ENCODE data around the gene KIF18B.
A peak's percentile ranks its signal among the peaks of the same experiment; 100 is the strongest.

Gene KIF18B

DNA sequence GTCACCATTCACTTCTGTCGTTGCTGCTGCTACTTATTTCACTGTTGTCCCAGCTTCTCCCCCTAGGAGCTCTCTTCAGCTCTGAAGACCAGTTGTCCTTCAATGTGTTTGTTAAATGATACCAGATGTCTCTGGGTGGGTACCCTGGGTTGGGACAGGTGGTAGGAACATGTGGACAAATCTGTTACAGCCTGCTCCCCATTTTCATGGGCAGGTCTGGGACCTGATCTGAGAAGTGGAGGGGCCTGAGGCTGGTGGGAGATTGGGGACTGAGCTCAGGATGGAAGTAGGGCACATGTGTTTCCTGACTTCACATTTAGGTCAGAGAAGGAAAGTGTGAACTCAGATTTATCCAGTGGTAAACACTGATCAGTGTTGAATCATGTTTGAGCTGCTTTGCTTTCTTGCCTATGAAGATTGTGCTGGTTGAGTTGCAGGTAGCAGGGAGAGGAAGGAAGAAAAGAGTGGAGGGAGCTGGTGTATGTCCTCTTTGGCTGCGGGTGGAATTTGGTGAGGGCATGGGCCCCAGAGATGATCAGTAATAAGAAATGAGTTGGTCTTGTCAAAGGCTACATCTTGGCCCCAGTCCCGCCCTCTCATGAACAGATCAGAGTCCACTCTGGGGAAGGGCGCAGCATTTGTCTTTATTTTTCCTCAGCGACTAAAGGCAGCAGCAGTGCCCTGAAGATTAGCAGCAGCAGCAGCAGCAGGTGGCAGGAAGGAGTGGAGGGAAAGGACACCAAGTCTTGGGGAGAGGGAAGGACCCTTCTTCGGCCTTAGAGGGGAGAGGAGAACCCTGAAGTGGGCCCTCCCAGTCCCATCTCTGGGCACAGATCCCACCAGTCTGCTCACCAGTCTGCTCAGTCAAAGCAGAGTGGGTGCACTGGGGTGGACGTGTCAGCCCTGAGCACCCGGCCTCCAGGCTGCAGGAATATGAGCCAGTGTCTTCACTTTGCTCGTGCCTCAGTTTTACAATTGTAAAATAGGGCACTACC lies 42.3 kb downstream of the KIF18B start:
- DNase-seq (ENCODE audit: low read depth) = no peak

GRCh38 chr17:44904001-44904984 lies 43.3 kb downstream of the KIF18B start:
- DNase-seq (ENCODE audit: low read depth) = no peak

- DNase-seq (ENCODE audit: low read depth) = no peak
Observed at GRCh38 chr17:44903012-44903685, 44.4 kb downstream of the KIF18B start.

DNA sequence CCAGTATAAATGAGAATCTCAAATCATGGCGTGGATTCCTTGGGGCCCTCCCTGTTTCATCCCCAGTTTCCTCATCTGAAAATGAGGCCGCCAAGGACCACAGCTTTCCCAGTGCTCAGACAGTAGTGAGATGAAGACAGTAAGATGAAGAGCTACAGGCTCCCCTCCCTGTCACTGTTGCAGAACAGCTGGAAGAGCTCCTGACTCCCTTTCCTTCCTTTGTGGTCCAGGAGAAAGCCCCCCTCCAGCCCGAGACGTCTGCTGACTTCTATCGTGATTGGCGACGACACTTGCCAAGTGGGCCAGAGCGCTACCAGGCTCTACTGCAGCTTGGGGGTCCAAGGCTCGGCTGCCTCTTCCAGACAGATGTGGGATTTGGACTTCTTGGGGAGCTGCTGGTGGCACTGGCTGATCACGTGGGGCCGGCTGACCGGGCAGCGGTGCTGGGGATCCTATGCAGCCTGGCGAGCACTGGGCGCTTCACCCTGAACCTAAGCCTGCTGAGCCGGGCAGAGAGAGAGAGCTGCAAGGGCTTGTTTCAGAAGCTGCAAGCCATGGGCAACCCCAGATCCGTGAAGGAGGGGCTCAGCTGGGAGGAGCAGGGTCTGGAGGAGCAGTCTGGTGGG lies 45.3 kb downstream of the KIF18B start:
- no peak for DNase-seq (ENCODE audit: low read depth)

DNA sequence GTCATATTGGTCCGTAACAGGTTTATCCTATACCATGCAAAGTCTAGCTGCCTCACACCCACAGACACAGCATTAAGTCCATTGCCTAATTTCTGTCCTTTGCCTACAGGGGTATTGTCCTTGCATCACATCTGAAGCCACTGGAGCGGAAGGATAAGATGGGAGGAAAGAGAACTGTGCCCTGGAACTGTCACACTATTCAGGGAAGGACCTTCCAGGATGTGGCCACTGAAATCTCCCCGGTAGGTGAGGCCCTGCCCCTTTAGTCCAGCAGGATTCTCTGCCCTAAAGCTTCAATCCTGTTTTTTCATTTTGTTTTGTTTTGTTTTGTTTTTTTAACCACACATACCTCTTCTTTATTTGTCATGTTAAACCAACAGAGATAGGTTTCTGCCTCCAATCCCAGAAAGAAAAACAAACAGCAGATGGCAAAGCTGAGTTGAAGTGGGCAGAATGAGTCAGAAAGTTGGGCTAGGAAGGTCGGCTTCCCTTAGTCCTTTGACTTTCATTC lies 46.1 kb downstream of the KIF18B start:
- no peak for DNase-seq (ENCODE audit: low read depth)

- DNase-seq (ENCODE audit: low read depth) = no peak
Observed at GRCh38 chr17:44900894-44901293, 46.7 kb downstream of the KIF18B start.

DNA sequence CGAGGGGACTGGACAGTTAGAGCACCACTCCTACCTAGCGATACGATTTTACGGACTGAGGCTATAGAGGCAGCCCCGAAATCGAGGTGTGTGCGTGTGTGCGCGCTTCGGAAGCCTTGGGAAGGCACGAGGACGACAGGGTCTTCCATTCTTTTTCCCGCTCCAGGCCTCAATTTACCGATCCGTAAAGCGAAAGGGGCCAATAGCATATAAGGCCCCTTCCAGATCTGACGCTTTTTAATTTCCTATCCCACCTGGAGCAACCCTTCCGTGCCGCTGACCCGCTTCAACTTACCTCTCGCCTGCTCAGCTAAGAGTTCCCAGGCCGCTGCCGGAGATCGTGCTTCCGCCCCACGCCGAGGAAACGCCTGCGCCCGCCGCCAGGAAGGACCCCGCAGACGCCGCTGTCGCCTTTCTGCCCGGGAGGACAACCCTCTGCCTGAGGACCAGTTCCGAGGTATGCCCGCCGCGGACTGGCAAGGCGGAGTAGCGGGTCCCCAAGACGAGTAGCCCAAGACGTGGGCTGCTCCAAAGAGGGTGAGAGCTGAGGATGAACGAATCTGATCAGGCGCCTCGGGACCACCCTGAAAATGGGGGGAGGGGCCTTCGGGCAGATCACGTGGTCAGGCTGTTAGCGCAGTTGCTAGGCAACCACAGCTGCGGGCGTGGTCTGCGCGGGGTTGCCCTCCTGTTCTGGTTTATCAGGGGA lies 48.3 kb downstream of the KIF18B start, which contains the start of gene EFTUD2:
TSS of gene EFTUD2 (minus strand) at position 372 of the 709 bp plus-strand sequence. CDS start 4,924 bp downstream, outside the sequence.
- peak; percentile 90 for DNase-seq (ENCODE audit: low read depth)

- DNase-seq (ENCODE audit: low read depth) = no peak
Observed at GRCh38 chr17:44898768-44899073, 48.9 kb downstream of the KIF18B start.

GRCh38 chr17:44894642-44895041 lies 52.9 kb downstream of the KIF18B start:
- no peak for DNase-seq (ENCODE audit: low read depth)

DNA sequence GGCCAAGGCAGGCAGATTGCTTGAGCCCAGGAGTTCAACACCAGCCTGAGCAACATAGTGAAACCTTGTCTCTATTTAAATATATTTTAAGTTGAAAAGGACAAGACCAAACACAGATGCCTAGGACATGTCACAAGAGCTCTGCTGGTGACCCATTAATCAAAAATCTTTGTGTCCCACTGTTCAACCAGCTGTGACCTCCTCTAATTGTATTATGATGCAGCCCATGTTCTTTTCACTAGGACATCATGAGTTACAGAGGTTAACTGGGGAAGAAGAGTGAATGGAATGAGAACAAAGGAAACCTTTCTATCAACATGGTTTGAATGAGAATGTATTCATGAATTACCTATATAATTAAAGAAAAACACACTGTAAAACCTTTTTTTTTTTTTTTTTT lies 55.3 kb downstream of the KIF18B start:
- DNase-seq (ENCODE audit: low read depth) = no peak

DNA sequence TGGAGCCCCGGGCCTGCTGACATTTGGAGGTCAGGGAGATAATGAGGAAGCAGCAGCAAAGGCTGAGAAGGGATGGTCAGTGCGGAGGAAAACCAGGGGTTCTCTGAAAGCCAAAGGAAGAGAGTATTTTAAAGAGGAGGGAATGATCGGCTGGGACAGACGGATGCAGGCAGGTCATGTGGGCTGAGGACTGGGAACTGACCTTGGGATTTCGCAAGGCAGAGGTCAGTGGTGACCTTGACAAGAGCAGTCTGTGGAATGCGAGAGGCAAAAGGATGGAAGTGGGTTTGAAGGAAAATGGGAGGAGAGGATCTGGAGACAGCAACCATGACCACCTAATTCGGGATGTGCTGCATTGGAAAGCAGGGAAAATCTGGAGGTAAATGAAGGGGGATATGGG lies 58.6 kb downstream of the KIF18B start:
- DNase-seq (ENCODE audit: low read depth) = no peak

DNA sequence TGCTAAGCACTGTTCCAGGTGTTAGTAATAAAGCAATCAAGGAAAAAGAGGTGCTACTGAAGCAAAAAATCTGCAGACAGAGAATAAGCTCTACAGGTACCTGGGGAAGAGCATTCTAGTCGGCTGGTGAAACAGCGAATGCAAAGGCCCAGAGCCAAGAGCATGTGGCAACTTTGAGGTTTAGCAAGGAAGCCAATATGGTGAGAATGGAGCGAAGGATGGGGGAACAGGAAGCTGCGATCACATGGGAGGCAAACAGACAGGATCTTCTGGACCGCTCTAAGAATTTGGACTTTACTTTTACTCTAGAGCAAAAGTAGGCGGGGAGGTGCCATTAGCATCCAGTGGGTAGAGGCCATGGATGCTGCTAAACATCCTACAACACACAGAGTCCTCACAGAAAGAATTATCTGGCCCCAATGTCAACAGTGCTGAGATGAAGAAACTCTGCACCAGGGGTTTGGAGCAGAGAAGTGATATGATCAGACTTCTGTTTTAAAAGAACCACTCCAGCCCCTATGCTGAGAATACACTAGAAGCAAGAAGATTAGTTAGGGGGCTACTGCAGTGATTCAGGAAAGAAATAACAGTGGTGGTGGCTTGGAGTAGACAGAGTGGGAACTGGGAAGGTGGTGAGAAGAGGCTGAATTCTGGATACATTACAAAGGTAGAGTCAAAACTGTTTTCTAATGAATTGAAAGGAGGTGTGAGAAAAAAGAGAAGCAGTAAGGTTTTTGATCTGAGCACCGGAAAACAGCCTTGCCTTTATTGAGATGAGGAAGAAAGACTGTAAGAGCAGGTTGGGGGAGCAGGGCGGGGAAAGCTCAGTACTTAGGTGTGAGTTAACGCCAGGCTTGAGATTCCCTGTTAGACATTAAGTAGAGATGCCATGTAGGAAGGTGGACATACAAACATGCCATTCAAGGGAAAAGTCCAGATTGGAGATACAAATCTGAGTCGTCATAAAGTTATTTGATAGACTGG lies 59.3 kb downstream of the KIF18B start:
- no peak for DNase-seq (ENCODE audit: low read depth)

GRCh38 chr17:44887016-44887415 lies 60.6 kb downstream of the KIF18B start:
- no peak for DNase-seq (ENCODE audit: low read depth)

- no peak for DNase-seq (ENCODE audit: low read depth)
Observed at GRCh38 chr17:44884941-44885340, 62.6 kb downstream of the KIF18B start.

DNA sequence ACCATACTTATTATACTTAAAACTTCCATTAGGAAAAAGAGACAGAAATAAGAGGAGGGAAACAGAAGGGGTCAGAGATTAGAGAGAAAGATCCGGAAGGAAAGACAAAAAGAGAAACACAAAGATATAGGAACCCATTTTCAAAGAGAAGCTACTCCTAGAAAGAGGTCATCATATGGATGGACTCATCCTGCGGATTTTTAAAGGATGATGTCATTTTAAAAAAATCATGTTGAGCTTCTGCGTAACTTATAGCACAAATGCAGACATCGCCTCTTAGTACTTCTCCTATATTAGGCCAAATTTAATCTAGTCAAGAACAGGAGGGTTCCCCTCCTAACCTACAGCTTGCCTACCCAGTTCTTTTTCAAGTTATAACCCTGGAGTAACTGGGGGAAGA lies 66.4 kb downstream of the KIF18B start:
- no peak for DNase-seq (ENCODE audit: low read depth)

- no peak for DNase-seq (ENCODE audit: low read depth)
Observed at GRCh38 chr17:44880062-44880461, 67.5 kb downstream of the KIF18B start.

- no peak for DNase-seq (ENCODE audit: low read depth)
Observed at GRCh38 chr17:44879376-44879775, 68.2 kb downstream of the KIF18B start.

DNA sequence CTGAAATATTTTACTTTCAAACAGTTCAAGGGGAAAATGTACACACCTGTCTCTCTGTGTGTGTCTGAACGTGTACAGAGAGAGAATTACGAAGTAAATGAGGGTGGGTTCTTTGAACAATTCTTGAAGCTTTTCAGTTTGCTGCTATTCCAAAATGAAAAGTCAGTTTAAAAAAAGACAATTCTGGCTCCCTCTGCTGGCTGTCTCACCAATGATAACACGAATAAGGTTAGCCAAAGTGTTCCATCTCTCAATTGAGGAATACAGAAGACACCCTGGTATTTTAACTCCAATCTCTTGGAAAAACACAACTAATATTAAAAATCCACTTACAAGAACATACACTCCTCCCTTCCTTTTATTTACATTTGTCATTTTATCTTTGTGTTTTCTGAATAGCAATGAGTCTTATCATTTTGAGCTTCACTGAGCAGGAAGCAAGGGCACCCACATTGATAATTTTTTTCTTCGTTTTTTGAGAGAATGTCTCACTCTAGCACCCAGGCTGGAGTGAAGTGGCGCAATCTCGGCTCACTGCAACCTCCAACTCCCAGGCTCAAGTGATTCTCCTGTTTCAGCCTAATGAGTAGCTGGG lies 68.8 kb downstream of the KIF18B start:
- DNase-seq (ENCODE audit: low read depth) = no peak

DNA sequence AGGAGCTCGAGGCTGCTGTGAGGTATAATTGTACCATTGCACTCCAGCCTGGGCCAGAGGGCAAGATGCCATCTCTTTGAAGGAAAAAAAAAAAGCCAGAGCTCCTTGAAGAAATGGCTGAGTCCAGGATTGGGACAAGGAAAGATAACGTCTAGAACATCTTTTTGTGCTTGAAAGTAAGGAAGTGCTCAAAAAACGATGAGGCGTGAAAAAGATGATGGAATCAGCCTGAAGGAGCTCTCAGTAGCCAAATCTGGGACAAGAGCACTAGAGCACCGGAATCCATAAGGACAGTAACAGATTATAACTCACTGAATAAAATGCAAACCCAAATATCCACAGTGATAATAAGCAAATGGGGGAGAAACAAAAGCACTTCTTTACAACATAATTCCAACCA lies 70.5 kb downstream of the KIF18B start:
- no peak for DNase-seq (ENCODE audit: low read depth)

Data from activated T-cell treated with anti-CD3 and anti-CD28 coated beads for 48 hours (primary cell).